Lower leg skin (tissue), 3 donors: Measurements from ENCODE around the gene TMLHE.

Source experiments
- CTCF ChIP-seq, 3 donors: fragments of 450-650 bp; IDR thresholded peaks; one replicate each; pipeline ENCODE4 v1.5.1; 2016; ENCODE audit warnings: antibody characterized with exemption in 3 of 3, mild to moderate bottlenecking in 3 of 3, moderate library complexity in 2 of 3
- POLR2A ChIP-seq, 2 donors: fragments of 450-650 bp; IDR thresholded peaks; one replicate each; pipeline ENCODE4 v1.6.1; 2016 to 2017; ENCODE audit warnings: antibody characterized with exemption in 2 of 2, mild to moderate bottlenecking in 1 of 2, moderate library complexity in 1 of 2

DNA sequence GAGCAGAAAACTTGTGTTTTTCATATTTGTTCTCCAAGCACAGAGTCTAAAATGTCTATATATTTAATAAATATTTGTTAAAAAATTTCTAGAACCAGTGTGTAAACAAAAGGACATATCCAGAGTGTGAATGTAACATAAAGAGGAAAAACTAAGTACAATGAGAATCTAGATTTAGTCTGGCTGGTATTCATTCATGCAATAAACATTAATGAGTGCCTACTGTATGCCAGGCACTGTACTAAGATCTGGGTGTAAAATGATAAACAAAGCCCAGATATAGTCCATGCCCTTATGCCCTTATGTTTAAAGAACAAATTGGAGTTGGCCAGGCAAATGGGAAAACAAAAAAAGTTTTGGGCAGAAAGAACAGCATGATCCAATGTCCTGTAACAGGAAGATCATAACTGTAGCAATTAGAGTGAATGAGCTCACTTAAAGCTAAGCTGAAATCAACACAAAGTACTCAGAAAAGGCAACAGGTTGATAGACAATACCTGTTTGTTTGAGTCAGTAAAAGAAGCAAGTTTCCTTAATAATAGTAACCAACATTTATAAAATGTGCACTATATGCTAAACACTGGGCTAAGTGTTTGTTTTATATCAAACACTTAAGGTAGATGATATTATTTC, 1.3 kb upstream of the TMLHE start:
- TF ChIP-seq CTCF (IDR thresholded peaks at IDR 0.05) (no peak), POLR2A (IDR thresholded peaks at IDR 0.05) (no peak)
